H9 (cell line): ENCODE results near the gene SLC12A5. TPM values are rescaled to one million over a fixed set of nuclear protein-coding genes. Genes with fewer than 3 reads are reported as not detected.

Source experiments
- DNase-seq: peaks from one replicate; pipeline ENCODE4 v3.0.0-alpha.2; 2017
- H2AFZ ChIP-seq: one replicate; pipeline ENCODE4 v1.6.1; 2013; ENCODE audit warnings: mild to moderate bottlenecking, low read length, control low read depth, moderate library complexity
- H2AK5ac ChIP-seq: 2 replicates; pipeline ENCODE4 v1.6.1; 2013; ENCODE audit warnings: low read length, control low read depth, mixed read lengths; ENCODE audit not compliant: insufficient read length
- H2BK120ac ChIP-seq: one replicate; pipeline ENCODE4 v1.6.1; 2013; ENCODE audit warnings: low read depth, mild to moderate bottlenecking, low read length, control low read depth, inconsistent platforms; ENCODE audit not compliant: poor library complexity, severe bottlenecking
- H2BK12ac ChIP-seq: 2 replicates; pipeline ENCODE4 v1.6.1; 2013; ENCODE audit warnings: low read length, control low read depth, mixed read lengths, low read depth; ENCODE audit not compliant: insufficient read length
- H2BK15ac ChIP-seq: 2 replicates; pipeline ENCODE4 v1.6.1; 2013; ENCODE audit warnings: low read depth, low read length, control low read depth
- H2BK20ac ChIP-seq: one replicate; pipeline ENCODE4 v1.6.1; 2013; ENCODE audit warnings: low read depth, mild to moderate bottlenecking, low read length, control low read depth, inconsistent platforms; ENCODE audit not compliant: poor library complexity, severe bottlenecking
- H2BK5ac ChIP-seq: 2 replicates; pipeline ENCODE4 v1.6.1; 2013; ENCODE audit warnings: low read length, control low read depth, mixed read lengths; ENCODE audit not compliant: insufficient read length
- H3K14ac ChIP-seq: 2 replicates; pipeline ENCODE4 v1.6.1; 2013; ENCODE audit warnings: low read length, control low read depth; ENCODE audit not compliant: insufficient read depth
- H3K18ac ChIP-seq: 2 replicates; pipeline ENCODE4 v1.6.1; 2013; ENCODE audit warnings: low read depth, mild to moderate bottlenecking, mixed read lengths, low read length, control low read depth; ENCODE audit not compliant: insufficient read length
- H3K23ac ChIP-seq: 2 replicates; pipeline ENCODE4 v1.6.1; 2013; ENCODE audit warnings: low read length, control low read depth, mixed read lengths, low read depth; ENCODE audit not compliant: insufficient read length
- H3K23me2 ChIP-seq: 2 replicates; pipeline ENCODE4 v1.6.1; 2013; ENCODE audit warnings: low read depth, mild to moderate bottlenecking, mixed read lengths, low read length, control low read depth; ENCODE audit not compliant: insufficient read length, poor library complexity, severe bottlenecking
- H3K27ac ChIP-seq: 2 replicates; pipeline ENCODE4 v1.5.1; 2013; ENCODE audit warnings: low read length, control low read depth, mixed read lengths, low read depth; ENCODE audit not compliant: insufficient read length
- H3K27me3 ChIP-seq: 2 replicates; pipeline ENCODE4 v1.6.1; 2013; ENCODE audit warnings: low read length, control low read depth, inconsistent platforms; ENCODE audit not compliant: insufficient read depth
- H3K4ac ChIP-seq: 2 replicates; pipeline ENCODE4 v1.6.1; 2013; ENCODE audit warnings: low read depth, mild to moderate bottlenecking, control low read depth, inconsistent platforms, low read length, moderate library complexity
- H3K4me1 ChIP-seq: 2 replicates; pipeline ENCODE4 v1.6.1; 2013; ENCODE audit warnings: low read length, control low read depth, inconsistent platforms; ENCODE audit not compliant: insufficient read depth
- H3K4me2 ChIP-seq: 2 replicates; pipeline ENCODE4 v1.6.1; 2013; ENCODE audit warnings: low read length, control low read depth, mixed read lengths; ENCODE audit not compliant: insufficient read length, insufficient read depth
- H3K56ac ChIP-seq: 2 replicates; pipeline ENCODE4 v1.6.1; 2013; ENCODE audit warnings: low read depth, mild to moderate bottlenecking, mixed read lengths, low read length, control low read depth; ENCODE audit not compliant: insufficient read length
- H3K79me1 ChIP-seq: 2 replicates; pipeline ENCODE4 v1.6.1; 2013; ENCODE audit warnings: low read depth, mild to moderate bottlenecking, moderate library complexity, low read length, control low read depth, inconsistent platforms; ENCODE audit not compliant: insufficient read depth, poor library complexity, severe bottlenecking
- H3K79me2 ChIP-seq: 2 replicates; pipeline ENCODE4 v1.6.1; 2013; ENCODE audit warnings: low read length, control low read depth, inconsistent platforms; ENCODE audit not compliant: insufficient read depth
- H3K9ac ChIP-seq: 2 replicates; pipeline ENCODE4 v1.6.1; 2013; ENCODE audit warnings: low read length, control low read depth, mixed read lengths; ENCODE audit not compliant: insufficient read length; ENCODE audit errors: extremely low read depth
- H3K9me3 ChIP-seq: one replicate; pipeline ENCODE4 v1.6.1; 2013; ENCODE audit warnings: low read depth, low read length, inconsistent platforms; ENCODE audit not compliant: control insufficient read depth
- H3T11ph ChIP-seq: one replicate; pipeline ENCODE4 v1.6.1; 2013; ENCODE audit warnings: mild to moderate bottlenecking, low read length, control low read depth, inconsistent platforms
- H4K20me1 ChIP-seq: one replicate; pipeline ENCODE4 v1.6.1; 2013; ENCODE audit not compliant: control insufficient read depth, insufficient read length, insufficient read depth
- H4K5ac ChIP-seq: 2 replicates; pipeline ENCODE4 v1.6.1; 2013; ENCODE audit warnings: low read depth, mild to moderate bottlenecking, mixed read lengths, low read length, control low read depth; ENCODE audit not compliant: insufficient read length
- H4K8ac ChIP-seq: replicated peaks from 2 replicates; pipeline ENCODE4 v1.6.1; 2013; ENCODE audit warnings: low read length, control low read depth, mixed read lengths, low read depth; ENCODE audit not compliant: insufficient read length
- H4K91ac ChIP-seq: 2 replicates; pipeline ENCODE4 v1.6.1; 2013; ENCODE audit warnings: low read depth, mild to moderate bottlenecking, moderate library complexity, mixed read lengths, low read length, control low read depth; ENCODE audit not compliant: insufficient read length
- H3K27ac Mint-ChIP-seq, 3 experiments: 2 replicates in 2 of 3; 3 replicates in 1 of 3; pipeline ENCODE4 v1.8.0; 2020 to 2021; ENCODE audit warnings: mixed read lengths in 3 of 3, mild to moderate bottlenecking in 1 of 3, moderate library complexity in 1 of 3
- H3K27me3 Mint-ChIP-seq: 2 replicates; pipeline ENCODE4 v1.8.0; 2021; ENCODE audit warnings: low read depth, mild to moderate bottlenecking, moderate library complexity, mixed read lengths
- H3K36me3 Mint-ChIP-seq, 3 experiments: 2 replicates in 2 of 3; 3 replicates in 1 of 3; pipeline ENCODE4 v1.8.0; 2020 to 2021; ENCODE audit warnings: low read depth in 3 of 3, mixed read lengths in 3 of 3; ENCODE audit not compliant: insufficient read depth in 1 of 3
- H3K4me1 Mint-ChIP-seq, 2 experiments: 2 replicates each; pipeline ENCODE4 v1.8.0; 2020; ENCODE audit warnings: mixed read lengths in 2 of 2
- H3K4me3 Mint-ChIP-seq, 2 experiments: 2 replicates in 1 of 2; 3 replicates in 1 of 2; pipeline ENCODE4 v1.8.0; 2020 to 2021; ENCODE audit warnings: mild to moderate bottlenecking in 2 of 2, mixed read lengths in 2 of 2, moderate library complexity in 1 of 2
- H3K9me3 Mint-ChIP-seq, 2 experiments: 2 replicates in 1 of 2; 3 replicates in 1 of 2; pipeline ENCODE4 v1.8.0; 2020; ENCODE audit warnings: mild to moderate bottlenecking in 2 of 2, mixed read lengths in 2 of 2, moderate library complexity in 1 of 2
- CTCF ChIP-seq: fragments of 200-600 bp; sonication (generic); conservative IDR thresholded peaks from 3 replicates; pipeline ENCODE4 v1.8.0; 2021; ENCODE audit warnings: antibody characterized with exemption, mild to moderate bottlenecking
- WGBS: extraction: QIAGEN DNeasy Blood & Tissue Kit; methylation state at CpG from one replicate; pipeline ENCODE4 v1.1.7; 2013; ENCODE audit warnings: missing lambda C conversion rate, low lambda C conversion rate, mixed read lengths; ENCODE audit not compliant: insufficient read length; ENCODE audit errors: extremely low coverage; 5-methylcytosine and 5-hydroxymethylcytosine counted together
- total RNA-seq: library from RNA; stranded (reverse); gene quantifications from 2 replicates; pipeline ENCODE4 v1.2.1, GENCODE V29; 2021

Gene SLC12A5
- total RNA-seq, 1 experiment from 2014 or later: 8.7 TPM

GRCh38 chr20:46030284-46031013, 1.4 kb downstream of the SLC12A5 start:
- H3K9ac ChIP-seq: no peak overlapping the region
- no peaks in the 10 kb centered on the region for H4K20me1 ChIP-seq
- no peak overlapping the region for H3K4me2 ChIP-seq
- H3K27me3 Mint-ChIP-seq: peaks cover 99% of the 10 kb centered on the region
- H2AFZ ChIP-seq: no peak overlapping the region
- H3K27ac ChIP-seq: no peak overlapping the region
- H3T11ph ChIP-seq: no peak overlapping the region
- peak overlapping the region in 1 of 2 experiments; percentile 32; a peak in 1 of 5 replicates for H3K4me3 Mint-ChIP-seq
- peaks cover 0 to 27% of the 10 kb centered on the region in 2 experiments; a peak in 3 of 4 replicates for H3K4me1 Mint-ChIP-seq
- H3K27ac Mint-ChIP-seq: no peak overlapping the region
- H2AK5ac ChIP-seq: no peak overlapping the region
- no peak overlapping the region for H4K91ac ChIP-seq
- no peak overlapping the region for H3K4ac ChIP-seq
- no peaks in the 10 kb centered on the region for H3K4me1 ChIP-seq
- DNase-seq: no peak
- H2BK20ac ChIP-seq: no peak overlapping the region
- no peak overlapping the region for H2BK12ac ChIP-seq
- H3K23ac ChIP-seq: no peak overlapping the region
- no peak overlapping the region for H4K8ac ChIP-seq
- peaks cover 0 to 3% of the 10 kb centered on the region in 2 experiments; a peak in 2 of 5 replicates for H3K9me3 Mint-ChIP-seq
- peaks cover 4% of the 10 kb centered on the region for H3K23me2 ChIP-seq
- H4K5ac ChIP-seq: no peak overlapping the region
- no peaks in the 10 kb centered on the region for H3K79me2 ChIP-seq
- no peaks in the 10 kb centered on the region for H3K9me3 ChIP-seq
- H2BK5ac ChIP-seq: no peak overlapping the region
- no peak overlapping the region for H3K56ac ChIP-seq
- H3K36me3 Mint-ChIP-seq: no peaks in the 10 kb centered on the region
- H3K18ac ChIP-seq: no peak overlapping the region
- peaks cover 71% of the 10 kb centered on the region for H3K27me3 ChIP-seq
- no peak overlapping the region for H3K14ac ChIP-seq
- TF ChIP-seq CTCF: no peak
- H3K79me1 ChIP-seq: no peaks in the 10 kb centered on the region
- no peak overlapping the region for H2BK15ac ChIP-seq
- H2BK120ac ChIP-seq: no peak overlapping the region
- WGBS: no CpG with 5 or more reads among the region's 49 CpGs
